Epithelial cell of prostate (primary cell): ENCODE results near the gene NTPCR.

Experiments
- DNase-seq: peaks from one replicate; pipeline ENCODE4 v3.0.0-alpha.2; 2011; ENCODE audit warnings: low read depth, low spot score
- H3K27ac ChIP-seq: fragments of 450-650 bp; 2 replicates; pipeline ENCODE4 v1.5.1; 2017; ENCODE audit warnings: mild to moderate bottlenecking

Gene NTPCR

DNA sequence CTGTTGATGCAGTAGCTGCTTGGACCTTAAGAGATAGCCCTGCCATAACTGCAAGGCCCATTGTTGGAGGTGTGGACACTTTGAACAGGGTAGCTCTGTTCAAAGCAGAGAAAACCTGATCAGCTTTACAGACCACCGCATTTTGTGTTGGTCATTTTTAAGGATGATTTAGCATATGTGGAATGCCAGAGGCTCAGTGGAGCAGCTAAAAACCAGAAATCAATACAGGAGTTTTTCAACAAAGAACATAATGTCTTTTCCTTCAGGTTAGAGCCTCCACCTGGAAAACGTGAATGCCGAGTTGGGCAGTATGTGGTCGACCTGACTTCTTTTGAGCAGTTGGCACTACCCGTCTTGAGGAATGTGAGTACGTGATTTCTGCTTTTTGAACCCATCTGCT, 5.7 kb downstream of the NTPCR start:
- no peak for DNase-seq
- H3K27ac ChIP-seq, result no peak overlapping the region

DNA sequence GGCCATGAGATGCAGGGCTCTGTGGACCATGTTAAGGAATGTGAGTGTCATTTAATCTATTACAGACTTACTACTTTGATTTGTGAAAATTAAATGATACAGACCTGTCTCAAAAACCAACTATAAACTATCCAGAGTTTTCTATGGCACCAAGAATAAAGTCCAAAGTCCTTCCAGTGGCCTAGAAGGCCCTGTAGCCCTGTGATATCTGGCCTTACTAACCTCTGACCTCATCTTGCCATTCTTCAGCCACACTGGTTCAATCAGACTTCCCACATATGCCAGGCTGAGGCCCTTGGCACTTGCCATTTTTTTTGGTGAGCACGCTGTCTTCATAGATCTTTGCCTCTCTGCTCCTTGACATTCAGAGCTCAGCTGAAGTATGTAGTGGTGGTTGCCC, 7.7 kb downstream of the NTPCR start:
- no peak for DNase-seq
- no peak overlapping the region for H3K27ac ChIP-seq

DNA sequence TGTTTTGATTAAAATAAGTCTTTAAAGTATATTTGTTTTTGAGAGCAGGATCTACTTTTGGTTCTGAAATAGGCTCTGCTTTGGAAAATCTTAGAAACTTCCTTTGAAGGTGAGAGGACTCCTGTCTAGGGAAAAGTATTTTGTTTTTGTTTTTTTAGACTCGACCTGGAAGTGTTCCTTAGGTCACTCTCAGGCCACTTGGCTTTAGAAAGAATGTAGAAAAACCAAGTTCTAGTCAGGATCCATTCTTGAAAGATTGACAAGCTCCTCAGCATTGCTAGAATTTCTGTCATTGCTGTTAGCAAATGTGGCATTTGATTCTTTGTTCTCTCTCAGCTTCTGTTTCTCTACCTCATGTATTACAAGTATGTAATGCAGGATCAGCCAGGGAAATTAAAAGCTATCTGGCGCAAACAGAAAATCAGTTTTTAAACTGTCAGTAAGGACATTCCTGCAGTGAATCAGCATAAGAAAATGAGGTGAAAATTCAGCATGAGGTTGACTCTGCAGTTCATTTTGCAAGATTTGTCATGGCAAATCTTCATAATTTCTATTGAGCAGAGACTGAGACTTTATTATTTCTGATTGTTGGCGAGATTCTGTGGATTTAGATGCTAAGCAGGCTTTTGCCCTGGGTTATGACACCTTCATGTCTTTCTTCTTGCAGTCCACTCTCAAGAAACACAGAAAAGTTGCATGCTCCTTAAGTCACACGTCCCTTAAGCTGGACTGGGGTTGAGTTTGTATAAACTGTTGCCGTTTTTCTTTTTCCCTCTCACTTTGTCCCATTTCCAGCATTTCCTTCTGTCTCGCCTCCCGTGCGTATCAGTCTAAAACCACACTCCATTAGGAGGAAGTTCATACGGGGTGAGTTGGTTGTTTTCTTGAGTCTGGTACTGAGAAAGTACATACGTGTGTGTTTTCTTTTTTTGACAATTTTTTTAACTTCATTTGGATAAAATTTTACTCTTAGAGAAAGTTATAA, 12.6 kb downstream of the NTPCR start:
- DNase-seq, result no peak
- no peak overlapping the region for H3K27ac ChIP-seq

DNA sequence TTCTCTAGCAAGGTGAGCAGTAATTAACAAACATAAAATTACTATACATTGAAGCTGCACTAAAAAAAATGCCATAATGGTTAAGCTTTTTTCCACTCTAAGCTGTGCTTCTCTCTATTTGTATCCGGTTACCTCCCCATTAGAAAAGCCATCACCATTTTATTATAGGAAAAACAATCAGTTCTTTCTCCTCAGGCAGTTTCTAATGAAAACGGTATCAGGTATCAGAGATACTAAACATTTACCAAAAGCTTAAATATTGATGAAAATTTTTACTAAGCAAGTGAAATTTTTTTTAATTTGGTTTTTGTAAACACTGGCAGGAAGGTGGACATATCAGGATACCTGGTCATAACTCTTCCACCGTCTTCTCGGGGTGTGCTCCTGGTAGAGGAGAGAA, 14.2 kb downstream of the NTPCR start:
- DNase-seq, result no peak
- H3K27ac ChIP-seq, result no peak overlapping the region

DNA sequence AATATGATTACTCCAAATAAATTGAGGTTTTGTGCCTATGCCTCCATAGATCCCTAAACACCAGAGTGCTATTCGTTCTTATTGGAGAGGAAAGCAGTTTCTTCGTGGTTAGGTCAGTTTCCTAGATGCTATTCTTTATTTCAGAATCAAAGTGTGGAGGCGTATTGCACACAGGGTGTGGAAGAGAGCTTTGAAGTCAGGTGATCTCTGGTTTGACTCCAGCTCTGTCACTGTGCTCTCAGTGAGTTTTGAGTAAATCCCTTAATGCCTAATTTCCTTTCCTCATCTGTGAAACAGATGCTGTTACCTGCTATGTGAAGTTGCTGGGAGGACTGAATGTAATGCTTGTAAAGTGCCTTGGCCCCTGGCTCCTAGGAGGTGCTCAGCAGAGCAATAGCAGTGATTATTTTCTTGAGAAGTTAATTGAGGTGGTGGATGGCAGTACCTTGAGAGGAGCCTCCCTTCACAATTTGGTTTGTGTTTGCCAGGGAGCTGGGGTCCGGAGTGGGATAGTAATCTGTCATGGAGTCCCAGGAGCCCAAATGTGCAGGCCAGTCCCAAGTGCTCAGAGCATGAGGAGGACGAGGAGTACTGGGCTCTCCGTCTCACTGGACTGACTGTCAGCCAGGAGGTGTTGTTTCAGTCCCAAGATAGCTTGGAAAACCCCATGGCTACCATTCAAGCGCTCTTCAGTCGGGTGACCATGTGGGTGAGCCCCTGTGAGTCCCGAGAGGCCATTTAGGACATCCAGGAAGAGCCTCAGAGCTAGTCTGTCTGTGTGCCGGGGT, 14.9 kb downstream of the NTPCR start:
- no peak for DNase-seq
- no peak overlapping the region for H3K27ac ChIP-seq

DNA sequence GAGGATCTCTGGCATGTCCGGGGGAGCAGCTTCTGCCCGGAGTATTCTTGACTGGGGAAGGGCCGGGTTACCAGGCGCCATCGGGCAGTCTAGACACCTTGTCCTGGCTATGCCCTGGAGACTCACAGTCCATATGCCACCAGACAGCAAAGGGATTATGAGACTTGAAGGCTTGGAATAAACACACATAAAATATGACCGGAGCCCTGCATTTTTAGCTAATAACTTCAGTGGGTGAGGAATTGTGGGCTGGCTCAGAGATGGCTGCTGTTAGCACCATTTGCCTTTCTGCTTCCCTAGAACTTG, 15.5 kb downstream of the NTPCR start:
- DNase-seq, result no peak
- no peak overlapping the region for H3K27ac ChIP-seq

DNA sequence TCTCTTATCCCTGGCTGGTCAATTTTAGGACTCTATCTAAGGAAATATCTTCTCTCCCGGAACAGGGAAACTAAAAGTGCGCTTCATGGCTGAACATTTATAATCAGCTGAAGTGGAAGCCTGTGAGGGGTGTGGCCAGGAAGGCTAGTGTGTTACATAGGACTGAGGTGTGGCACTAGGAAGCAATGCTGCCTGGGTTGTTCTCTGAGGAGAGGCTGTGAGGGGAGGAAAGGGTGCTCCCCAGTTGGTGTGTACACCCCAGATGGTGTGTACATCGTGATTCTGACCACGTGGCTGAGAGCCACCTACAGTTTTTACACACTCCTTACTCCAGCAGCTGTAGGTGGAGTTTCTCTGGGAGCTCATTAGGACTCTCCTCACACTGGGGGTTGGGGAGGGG, 16.3 kb downstream of the NTPCR start:
- no peak overlapping the region for H3K27ac ChIP-seq
- DNase-seq, result no peak

DNA sequence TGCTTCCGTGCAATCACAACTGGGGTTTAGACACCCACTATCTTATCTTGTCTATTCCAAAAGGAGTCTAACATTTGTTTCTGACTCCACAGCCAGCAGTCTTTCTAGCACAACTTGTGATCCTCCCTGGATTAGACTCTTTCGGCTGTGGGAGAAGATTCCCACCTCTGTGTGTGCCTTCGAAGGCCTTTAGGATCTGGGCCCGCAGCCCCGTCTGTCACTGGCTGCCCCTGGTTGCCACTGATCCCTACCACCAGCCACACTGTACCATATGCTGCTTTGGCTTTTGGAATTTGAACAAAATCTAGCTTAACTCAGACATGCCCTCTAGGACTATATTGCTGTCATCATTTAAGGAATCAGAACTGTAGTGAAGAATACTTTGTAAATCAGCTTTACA, 18.0 kb downstream of the NTPCR start:
- no peak overlapping the region for H3K27ac ChIP-seq

DNA sequence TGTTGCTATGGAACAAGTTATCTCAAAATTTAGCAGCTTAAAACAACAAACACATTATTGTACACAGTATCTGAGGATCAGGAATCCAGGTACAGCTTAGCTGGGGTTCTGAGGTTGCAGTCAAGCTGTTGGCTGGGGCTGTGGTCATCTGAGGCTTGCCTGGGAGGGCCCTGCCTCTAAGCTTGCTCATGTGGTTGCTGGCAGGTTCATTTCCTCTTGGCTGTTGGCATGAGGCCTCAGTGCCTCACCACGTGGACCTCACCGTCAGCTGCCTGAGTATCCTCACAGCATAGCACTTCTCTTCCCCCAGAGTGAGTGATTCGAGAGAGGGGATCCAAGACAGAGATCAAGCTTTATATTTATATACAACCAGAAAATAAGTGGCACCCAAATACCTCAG, 18.6 kb downstream of the NTPCR start:
- peak; percentile 26 for DNase-seq
- no peak overlapping the region for H3K27ac ChIP-seq

More for the DNA sequence above, 18.0 kb downstream of the NTPCR start:
- DNase-seq, result no peak

DNA sequence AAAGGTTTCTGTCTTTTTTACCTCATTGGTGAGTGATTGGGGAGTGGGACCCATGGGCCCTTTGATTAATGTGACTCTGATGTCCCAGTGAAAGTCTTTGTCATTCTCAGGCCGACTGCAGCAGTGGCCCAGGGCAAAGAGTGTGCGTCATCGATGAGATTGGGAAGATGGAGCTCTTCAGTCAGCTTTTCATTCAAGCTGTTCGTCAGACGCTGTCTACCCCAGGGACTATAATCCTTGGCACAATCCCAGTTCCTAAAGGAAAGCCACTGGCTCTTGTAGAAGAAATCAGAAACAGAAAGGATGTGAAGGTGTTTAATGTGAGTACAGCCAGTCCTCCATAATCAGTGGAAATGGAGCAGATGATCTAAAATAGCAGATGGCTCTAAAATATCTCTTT, 19.4 kb downstream of the NTPCR start:
- H3K27ac ChIP-seq, result no peak overlapping the region
- no peak for DNase-seq

DNA sequence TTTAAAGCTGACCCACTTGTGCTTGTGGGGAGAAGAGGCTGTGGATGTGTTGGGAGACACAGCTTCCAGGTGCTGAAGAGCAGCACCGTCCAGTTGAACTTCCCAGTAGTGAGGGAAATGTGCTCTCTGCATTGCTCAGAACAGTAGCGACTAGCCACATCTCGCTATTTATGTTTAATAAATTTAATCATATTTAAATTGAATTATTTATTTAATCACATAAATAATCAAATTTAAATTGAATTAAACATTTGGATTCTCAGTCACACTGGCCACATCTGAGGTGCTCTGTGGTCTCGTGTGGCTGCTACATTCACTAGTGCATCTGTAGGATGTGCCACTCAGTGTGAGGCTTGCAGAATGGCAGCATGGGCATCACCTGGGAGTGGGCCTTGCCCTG, 20.1 kb downstream of the NTPCR start:
- no peak overlapping the region for H3K27ac ChIP-seq
- no peak for DNase-seq

DNA sequence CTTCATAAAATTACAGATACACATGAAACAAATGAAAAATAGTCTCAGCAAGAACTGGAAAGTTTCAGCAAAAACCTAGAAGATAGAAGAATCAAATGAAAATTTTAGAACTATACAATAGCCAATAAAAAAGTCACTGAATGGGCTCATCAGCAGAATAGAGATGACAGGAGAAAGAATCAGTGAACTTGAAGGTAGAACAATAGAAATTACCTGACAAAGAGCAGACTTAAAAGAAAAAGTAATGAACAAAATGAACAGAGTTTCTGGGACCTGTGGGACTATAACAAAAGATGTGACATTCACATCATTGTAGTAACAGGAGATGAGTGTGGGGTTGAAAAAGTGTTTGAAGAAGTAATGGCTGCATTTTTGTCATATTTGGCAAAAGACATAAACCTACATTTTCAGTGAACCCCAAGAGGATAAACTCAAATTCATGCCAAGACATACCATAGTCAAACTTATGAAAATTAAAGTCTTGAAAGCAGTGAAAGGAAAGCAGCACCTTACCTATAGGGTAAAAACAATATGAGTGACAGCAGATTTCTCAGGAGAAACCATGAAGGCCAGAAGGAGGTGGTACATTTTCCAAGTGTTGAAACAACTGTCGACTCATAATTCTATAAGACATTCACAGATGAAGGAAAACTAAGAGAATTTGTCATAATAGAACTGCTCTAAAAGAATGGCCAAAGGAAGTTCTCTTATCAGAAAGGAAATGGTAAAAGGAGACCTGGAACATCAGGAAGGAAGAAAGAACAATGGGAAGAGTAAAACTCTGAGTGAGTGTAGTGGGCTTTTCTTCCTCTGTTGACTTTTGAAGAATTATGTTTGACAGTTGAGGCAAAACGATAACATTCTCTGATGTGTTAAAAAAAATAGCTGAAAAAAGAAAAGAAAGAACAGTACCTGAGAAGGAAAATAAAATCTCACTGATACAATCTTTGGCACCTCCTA, 23.5 kb downstream of the NTPCR start:
- DNase-seq, result no peak
- no peak overlapping the region for H3K27ac ChIP-seq

DNA sequence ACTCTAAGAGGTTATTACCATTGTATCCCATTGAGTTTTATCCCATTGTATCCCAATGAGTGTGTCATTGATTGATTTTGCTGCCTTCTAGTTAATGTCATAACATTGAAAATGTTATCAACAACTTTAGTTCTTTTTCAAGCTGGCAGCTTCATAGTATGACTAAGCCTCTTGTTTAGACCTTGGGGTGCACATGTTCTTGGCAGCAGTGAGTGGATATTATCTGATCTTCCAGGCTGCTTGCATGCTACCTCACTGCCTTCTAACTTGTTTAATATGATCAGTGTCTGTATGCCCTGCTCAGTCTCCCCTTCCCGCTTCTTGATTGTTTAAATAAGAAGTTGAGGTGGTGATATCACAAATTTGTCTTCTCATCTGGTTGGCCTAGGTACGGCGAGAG, 24.6 kb downstream of the NTPCR start:
- peak; percentile 24 for DNase-seq

DNA sequence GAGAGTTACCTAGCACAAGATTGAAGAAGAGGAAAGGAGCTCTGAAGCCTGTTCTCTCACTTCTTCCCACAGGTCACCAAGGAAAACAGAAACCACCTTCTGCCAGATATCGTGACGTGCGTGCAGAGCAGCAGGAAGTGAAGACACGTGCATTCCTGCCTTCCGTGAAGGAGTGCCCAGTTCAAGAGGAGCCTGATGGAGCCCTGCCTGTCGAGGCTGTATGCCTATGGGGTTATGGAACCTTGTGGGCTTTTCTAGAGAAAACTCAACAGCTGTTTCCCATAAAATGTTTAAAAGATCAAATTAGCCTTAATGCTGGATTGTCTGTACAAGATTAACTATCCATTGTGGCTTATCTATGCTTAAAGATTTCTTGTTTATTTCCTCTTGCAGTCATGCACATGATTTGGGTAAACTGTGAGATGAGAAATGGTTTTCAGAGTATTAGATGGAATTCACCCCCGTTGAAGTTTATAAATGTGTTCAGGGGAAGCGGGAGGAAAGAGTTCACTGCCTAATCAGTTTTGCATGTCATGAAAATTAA, 27.8 kb downstream of the NTPCR start:
- no peak for DNase-seq
- no peak overlapping the region for H3K27ac ChIP-seq

More for the DNA sequence above, 24.6 kb downstream of the NTPCR start:
- no peak overlapping the region for H3K27ac ChIP-seq

DNA sequence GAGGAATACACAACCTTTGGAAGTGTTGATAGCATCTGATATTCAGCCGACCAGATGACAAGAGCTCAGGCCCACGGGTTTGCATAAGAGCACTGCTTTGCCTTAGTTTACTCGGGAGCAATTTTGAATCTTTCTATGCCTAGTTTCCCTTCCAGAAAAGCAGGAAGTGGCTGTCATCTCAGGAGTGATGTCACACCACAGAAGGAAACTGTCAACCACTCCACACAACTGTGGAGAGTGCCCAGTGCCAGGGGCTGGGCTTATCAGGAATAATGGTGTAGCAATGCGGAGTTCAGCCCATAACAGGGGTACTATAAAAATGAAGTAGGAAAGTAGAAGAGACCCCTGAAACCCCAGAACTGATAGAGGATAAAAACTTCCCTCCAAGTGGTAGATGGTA, 28.4 kb downstream of the NTPCR start:
- no peak for DNase-seq
- no peak overlapping the region for H3K27ac ChIP-seq

DNA sequence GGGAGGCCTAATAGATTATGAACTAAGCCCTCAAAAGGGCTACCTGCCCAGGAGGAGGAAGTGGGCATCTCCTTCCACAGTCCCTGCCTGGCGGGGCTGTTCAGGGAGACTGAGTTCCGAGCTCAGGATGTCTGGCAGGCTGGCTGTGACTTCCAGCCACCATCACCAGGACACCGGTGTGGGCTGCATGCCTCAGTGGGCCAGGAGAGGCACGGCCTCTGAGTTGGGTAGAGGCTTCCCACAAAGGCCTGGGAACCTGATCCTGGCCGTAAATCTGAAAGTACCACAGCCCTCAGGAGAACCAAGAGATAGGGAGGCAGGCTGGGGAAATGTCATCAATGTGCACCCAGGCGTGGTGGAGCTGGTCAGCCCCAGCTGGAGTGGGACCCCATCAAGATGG, 29.1 kb downstream of the NTPCR start:
- no peak for DNase-seq

DNA sequence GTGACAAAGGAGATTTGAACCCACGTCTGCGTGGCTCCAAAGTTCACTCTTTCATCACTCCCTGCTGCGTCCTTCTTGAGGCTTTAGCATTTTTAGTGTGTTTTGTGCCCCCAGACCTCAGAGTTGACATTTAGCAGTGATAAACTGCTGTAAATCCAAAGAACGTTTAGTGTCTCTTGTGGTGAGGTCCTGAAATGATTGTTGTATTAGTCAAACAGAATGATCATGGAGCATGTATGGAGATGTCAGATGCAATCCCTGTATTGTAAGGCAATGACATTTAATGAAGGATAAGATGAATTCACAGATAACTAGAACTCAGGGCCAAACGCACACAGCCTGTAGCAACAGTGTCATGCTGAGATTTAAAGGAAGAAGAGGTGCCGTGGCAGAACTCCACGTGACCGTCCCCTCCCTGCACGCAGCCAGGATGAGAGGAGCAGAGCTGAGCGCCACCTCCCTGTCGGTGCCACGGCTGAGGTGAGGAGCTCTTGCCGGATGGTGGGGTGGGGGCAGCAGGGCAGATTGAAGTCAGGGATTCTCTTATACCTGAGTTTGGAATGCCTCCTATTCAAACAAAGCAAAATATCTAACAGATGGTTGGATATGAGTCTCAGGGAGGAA, 30.1 kb downstream of the NTPCR start:
- no peak overlapping the region for H3K27ac ChIP-seq
- no peak for DNase-seq

More for the DNA sequence above, 29.1 kb downstream of the NTPCR start:
- no peak overlapping the region for H3K27ac ChIP-seq

DNA sequence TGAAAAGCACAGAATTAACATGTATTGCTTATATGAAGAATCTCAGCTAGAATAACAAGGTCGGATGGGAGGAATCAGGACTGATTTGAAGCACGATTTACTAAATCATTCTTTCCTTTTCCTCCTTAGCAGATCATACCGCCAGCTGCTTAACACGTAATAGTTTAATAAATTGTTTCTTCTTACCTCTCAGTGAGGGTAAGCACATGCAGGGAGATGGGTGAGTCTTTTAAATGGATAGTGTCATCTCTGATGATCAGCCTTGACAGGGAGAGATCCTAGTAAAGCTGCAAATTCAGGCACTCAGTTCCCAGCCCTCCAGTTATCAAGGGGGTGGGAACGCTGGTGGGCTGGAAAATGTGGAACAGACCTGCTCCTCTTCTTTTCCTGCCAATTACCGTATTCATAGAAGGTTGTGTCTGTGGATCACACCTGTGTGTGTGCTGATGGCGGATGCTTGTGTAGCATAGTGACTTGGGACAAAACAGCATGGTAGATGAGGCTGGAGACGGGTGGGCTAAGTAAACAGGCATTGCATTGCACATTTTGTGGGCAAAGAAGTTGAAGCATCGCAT, 30.7 kb downstream of the NTPCR start:
- H3K27ac ChIP-seq, result no peak overlapping the region
- no peak for DNase-seq

DNA sequence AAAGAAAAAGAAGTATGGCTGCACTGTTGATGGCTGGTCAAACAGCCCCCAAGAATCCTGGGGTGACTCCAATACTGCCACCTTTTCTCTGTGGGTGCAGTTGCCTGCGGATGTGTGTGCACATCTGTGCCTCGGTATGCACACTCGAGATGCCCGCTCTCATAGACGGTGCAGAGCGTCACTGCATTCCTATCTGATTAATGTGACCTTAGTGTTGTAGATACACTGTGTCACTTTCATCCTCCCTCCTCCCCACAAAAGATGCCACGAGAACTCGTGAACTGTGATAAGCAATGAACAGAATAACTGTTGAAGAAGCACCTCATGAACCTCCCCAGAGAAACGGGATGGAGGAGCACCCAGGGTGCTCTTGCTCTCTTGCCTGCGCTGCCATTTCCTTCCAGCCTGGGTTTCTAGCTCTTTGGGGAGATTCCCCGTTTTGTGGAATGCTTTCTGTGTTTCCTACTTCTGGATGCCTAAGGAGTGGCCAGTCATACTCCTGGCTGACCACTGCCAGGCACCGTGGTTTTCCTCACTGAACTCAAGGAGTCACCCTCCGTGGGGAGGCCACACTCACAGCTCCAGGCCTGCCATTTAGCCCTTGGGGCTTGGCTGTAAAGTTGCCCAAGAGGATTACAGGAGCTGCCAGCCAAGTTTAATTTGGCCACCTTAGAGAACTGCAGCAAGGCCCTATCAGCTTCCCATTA, 32.0 kb downstream of the NTPCR start:
- no peak for DNase-seq
- no peak overlapping the region for H3K27ac ChIP-seq
